Measurements from ENCODE around the gene PLEKHA1.

- no peak for TF ChIP-seq CTCF (IDR thresholded peaks at IDR 0.05)
- no peak for TF ChIP-seq POLR2A (IDR thresholded peaks at IDR 0.05)
- no peak for TF ChIP-seq POLR2AphosphoS5 (IDR thresholded peaks at IDR 0.05)
Observed at GRCh38 chr10:122455376-122456079, 81.0 kb downstream of the PLEKHA1 start.

Data from prostate gland (tissue), 2 donors.